GM21576 (cell line): ENCODE data around the gene MED9.
"Not testable (repeated sequence)": the region's sequence is repeated elsewhere in the genome, so short reads cannot be mapped to it uniquely, and the experiment has no call there.

Source experiments
- ATAC-seq: cut with Tn5 transposase; IDR thresholded peaks from one replicate; pipeline ENCODE4 v1.9.1; 2021; ENCODE audit warnings: mild to moderate bottlenecking, moderate library complexity; ENCODE audit not compliant: unreplicated experiment

Gene MED9

DNA sequence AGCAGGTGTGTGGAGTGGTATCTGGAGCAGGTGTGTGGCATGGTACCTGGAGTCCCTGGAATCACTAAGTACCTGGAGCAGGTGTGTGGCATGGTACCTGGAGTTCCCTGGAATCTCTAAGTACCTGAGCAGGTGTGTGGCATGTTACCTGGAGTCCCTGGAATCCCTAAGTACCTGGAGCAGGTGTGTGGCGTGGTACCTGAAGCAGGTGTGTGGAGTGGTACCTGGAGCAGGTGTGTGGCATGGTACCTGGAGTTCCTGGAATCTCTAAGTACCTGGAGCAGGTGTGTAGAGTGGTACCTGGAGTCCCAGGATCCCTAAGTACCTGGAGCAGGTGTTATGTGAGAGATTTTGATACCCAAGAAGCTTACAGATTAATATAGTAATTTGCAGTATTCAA is 22.1 kb upstream of the MED9 start:
- ATAC-seq = not testable (repeated sequence)

DNA sequence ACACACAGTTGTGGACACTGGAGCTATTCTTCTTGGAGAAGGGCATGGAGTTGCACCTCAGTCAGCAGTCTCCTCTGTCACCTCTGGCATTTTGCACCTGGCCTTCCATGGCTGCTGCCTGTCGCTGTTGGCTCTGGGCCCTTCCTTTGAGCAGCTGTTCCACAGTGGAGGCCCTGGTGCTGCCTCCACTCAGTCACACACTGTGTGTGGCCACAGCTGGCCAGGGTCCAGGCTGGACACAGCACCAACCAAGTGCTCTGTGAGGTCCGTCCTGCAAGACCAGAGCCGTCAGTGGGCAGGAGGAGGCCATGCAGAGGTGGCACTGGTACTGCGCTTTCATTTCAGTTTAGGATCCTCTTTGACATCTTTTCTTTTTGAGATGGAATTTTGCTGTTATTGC is 21.6 kb upstream of the MED9 start:
- no peak for ATAC-seq

DNA sequence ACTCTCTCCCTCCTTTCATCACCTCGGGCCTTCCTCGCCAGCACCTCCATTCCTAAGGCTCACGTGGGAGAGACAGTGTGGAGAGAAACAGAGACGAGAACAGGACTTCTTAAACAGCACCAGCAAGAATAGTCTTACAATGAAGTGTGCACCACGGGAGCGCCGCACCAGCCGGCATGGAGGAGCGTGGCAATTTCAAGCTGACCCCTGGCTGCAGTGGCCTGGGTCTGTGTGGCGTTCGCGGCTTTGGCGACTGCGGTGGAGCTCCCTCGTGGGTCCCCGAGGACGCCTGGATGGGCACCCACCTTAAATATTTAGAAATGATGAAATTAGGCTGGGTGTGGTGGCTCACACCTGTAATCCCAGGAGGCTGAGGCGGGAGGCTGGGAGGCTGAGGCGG is 20.5 kb upstream of the MED9 start:
- no peak for ATAC-seq

DNA sequence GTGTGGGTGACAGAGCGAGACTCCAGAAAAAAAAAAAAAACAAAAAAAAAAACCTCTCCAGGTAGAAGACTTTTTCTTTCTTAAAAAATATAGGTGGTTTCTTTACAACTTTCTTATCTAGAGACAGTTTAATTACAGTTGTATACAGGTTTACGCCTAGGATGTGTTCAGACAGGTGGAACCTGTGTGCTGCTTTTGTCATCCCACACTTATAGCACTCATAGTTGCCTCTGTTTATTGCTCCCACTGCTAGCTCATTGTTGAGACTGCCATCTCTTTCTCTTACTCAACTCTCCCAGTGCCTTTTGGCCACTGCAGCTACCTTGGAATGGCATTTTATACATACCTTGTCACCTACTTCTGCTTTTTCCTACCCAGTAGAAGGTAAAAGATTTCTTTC is 19.1 kb upstream of the MED9 start:
- no peak for ATAC-seq

DNA sequence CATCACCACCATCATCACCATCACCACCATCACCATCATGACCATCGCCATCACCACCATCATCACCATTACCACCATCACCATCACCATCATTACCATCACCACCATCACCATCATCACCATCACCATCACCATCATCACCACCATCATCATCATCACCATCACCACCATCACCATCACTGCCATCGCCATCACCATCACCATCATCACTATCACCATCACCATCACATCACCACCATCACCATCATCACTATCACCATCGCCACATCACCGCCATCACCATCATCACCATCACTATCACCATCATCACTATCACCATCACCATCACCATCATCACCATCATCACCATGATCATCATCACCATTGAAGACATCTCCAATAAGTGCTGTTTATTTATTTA is 16.8 kb upstream of the MED9 start:
- ATAC-seq = no peak

DNA sequence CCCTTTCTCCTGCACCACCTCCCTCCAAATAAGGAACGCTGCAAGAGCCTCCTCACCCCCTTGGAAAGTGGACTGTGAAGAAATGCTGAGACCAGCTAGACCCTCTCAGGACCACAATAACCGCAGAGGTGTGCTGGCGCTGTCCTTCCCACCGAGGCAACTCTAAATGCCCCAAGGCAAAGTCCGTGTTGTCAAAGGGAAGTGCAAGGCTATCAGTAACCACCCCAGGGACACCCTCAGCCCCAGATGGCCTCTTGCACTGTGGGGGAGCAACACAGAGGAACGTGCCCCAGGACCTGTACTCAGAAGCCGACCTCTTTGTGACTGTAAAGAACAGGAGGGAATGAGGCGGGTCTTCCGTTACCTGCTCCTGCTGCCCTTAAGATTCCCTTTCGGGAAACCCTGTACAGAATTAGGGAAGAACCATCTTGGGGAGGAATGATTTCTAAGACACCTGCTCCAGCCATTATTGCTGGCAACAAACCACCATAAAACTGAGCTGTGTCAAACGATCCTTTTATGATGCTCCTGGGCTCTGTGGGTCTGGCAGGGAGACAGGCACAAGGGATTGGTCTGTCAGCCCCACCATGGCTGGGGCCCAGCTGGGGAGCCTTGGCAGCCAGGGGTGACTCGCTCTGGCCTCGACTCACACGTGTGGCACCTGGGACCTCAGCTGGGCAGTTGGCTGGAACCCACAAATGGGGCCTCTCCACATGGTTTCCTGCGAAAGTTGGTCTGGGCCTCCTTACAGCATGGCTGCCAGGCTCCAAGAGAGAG is 14.6 kb upstream of the MED9 start:
- no peak for ATAC-seq

DNA sequence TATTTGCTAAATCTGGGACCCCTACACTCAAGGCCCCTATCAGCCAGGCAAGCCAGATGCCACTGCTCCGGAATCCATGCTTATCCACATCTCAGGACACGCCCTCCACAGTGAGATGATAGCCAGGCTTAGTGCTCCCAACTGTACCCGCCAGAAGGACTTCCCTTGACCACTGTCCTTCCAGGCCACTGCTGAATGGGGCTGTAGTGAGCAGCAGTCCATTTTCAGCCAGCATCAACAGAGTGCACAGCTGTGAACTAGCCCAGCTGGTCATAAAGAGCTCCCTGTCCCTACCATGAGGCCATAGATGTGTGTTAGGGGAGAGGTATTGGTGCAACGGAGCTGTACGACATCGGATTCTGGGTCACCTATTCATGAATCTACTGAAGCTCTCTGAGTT is 13.0 kb upstream of the MED9 start:
- ATAC-seq = no peak

DNA sequence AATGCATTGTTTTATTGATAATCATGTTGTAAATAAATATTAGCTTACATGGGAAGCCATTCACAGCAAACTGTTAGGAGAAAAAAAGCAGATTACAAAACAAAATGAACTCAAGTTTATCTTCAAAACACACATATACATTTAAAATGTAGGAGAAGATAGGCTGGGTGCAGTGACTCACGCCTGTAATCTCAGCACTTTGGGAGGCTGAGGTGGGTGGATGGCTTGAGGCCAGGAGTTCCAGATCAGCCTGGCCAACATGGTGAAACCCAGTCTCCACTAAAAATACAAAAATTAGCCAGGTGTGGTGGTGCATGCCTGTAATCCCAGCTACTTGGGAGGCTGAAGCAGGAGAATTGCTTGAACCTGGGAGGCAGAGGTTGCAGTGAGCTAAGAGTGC is 10.9 kb upstream of the MED9 start:
- ATAC-seq = not testable (repeated sequence)

DNA sequence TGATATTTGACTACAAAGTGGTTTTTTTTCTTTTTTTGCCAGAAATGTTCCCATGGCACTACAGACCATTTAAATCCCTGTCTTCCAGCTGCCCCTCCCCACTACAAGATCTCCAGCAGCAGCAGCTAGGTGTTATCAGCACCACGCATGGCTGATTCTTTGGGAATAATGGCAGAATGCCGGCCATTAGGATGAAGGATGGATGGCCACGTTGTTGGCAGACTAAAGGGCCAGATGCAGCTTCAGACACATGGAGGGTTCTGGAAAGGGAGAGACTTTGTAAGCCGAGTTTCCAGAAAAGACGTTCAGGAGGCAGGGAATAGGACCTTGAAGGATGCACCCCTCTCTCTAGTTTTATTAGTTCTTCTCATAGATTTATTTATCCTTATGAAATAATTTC is 10.3 kb upstream of the MED9 start:
- no peak for ATAC-seq

DNA sequence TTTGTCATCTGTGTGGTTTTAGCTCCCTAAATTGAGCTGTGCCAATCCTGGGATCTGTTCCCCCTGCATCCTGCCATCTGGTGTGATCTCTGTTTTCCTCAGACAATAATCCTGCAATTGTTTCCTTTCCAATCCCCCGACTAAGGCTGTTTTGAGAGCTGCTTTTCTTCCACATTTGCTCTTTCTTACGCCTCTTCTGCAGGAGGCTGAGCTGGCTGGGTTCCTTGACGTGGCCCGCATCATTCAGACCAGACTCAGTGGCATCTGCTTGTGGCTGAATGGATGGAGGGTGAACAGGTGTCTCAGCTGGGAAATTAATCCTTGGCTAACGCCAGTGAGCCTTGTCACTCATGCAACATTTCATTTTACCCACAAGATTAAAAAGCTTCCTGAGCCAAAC is 9.8 kb upstream of the MED9 start:
- ATAC-seq = no peak

DNA sequence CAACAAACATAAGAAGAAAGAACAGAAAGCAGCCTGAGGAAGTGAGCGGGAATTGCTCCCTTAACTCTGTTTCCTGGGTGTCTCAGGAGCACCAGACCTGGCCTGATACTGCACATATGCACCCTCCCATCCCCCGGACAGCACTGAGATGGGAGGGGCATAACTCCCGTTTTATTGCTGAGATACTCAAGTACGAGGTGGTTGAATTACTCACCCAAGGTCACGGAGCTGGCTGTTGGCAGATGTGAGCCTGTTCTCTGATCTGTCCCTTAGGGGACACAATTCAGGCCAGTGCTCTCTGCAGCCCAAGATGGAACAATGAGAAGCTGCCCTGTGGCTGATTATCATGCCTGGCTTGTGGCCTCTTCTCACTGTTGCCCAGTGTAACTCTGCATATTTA is 9.1 kb upstream of the MED9 start:
- ATAC-seq = no peak

DNA sequence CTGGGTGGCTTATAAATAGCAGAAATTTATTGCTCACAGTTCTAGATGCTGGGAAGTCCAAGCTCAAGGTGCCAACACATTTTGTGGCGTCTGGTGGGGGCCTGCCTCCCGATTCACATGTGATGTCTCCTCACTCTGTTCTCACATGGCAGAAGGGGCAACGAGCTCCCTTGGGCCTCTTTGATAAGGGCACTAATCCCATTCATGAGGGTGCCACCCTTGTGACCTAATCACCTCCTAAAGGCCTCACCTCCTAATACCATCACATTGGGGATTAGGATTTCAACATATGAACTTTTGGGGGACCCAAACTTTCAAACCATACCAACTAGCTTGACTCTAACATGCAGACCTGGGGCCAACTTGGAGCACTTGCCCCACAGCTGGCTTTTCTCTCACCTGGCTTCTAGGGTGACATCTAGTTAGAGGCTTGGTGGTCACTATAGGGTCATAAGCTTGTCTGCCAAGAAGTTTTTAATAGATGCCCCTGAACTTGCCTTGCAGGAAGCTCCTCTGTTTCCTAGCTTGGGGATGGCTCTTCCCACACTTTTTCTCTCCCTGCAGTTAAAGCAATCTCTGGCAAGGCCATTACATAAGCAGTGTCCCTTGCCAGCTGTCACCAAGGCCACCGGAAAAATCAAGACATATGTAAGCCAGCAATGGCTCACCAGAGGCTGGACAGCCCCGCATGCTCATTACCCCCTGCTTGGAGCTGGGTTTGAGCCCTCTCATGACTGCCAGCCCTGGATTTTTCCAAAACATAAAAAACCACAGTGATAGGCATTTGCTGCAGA is 8.4 kb upstream of the MED9 start:
- ATAC-seq = no peak

DNA sequence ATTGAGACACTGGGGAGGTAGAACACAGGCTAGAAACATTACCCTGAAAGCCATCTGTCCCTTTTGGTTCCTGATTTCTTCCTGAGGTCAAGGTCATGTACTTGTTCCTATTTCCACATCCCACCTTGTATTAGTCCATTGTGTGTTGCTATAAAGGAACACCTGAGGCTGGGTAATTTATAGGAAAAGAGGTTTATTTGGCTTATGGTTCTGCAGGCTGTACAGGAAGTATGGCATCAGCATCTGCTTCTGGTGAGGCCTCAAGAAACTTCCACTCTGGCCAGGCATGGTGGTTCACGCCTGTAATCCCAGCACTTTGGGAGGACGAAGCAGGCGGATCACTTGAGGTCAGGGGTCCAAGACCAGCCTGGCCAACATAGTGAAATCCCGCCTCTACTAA is 7.4 kb upstream of the MED9 start:
- no peak for ATAC-seq

DNA sequence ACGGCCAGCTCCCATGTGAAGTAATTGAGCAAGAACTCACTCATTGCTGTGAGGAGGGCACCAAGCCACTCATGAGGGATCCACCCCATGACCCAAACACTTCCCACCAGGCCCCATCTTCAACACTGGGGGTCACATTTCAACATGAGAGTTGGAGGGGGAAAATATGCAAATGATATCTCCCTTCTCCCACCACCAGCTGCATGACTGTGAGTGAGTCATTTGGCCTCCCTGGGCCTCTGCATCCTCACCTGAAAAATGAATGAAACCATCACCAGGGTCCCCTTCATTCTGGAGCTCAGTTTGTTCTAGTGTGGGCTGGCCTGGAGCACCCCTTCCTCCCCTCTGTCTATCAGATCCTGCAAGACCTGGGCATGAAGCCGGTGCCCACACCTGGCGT is 6.8 kb upstream of the MED9 start:
- ATAC-seq = no peak

DNA sequence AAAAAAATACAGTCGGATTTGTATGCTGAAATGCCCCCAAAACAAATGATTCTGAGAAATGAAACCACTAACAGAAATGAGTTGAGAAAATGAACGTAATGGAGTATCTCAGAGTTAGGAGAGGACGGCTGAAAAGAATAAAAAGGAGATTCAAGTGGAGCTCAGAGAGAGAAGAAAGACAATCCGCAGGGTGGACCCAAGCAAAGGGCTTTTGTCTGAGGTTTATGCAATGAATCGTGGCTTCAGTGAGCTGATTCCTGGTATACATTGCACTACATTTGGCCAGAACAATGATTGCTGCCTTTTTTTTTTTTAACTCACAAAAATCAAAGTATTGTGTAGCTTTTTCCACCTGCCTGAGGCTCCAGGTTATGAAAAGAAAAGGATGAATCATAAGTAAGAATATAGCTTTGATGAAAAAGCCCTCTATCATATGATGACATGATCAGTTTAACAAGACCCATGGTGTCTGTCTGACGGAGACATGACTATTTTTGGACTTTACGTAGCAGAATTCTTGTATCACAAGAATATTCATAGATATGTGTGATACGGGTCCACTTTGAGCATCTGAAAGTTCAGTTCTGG is 4.4 kb upstream of the MED9 start:
- ATAC-seq = no peak

DNA sequence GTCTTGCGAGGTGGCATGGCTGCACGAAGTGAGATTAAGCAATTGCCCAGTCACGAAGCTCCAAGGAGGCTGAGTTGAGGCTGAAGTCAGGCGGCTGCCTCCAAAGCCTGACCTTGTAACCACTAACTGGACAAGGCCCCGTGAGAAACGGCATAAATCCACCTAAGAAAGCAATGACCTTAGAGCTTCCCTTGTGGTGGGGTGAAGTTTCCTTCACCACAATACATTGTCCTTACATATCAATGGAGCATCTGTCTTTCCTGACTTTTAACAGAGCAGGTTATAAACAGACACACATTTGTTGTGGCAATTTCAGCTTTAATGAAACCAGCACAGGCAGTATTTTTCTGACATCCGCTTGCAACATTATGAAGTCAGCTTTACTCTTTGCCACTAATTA is 2.5 kb upstream of the MED9 start:
- no peak for ATAC-seq

DNA sequence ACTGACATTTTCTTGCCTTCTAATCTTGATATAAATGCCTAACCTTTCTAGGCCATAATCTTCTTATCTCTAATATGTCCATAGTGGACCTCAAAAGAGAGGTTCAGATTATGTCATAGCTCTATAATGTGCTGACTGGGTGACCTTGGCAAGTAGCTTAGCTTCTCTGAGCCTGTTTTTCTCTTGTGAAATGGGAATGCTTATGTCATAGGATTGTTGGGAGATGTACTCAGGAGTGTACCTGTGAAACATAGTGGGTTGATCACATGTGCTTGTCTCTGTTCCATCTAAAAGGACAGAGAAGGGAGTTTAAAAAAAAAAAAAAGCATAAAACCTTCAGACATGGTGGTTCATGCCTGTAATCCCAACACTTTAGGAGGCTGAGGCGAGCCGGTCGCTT is 2.4 kb downstream of the MED9 start:
- ATAC-seq = no peak

DNA sequence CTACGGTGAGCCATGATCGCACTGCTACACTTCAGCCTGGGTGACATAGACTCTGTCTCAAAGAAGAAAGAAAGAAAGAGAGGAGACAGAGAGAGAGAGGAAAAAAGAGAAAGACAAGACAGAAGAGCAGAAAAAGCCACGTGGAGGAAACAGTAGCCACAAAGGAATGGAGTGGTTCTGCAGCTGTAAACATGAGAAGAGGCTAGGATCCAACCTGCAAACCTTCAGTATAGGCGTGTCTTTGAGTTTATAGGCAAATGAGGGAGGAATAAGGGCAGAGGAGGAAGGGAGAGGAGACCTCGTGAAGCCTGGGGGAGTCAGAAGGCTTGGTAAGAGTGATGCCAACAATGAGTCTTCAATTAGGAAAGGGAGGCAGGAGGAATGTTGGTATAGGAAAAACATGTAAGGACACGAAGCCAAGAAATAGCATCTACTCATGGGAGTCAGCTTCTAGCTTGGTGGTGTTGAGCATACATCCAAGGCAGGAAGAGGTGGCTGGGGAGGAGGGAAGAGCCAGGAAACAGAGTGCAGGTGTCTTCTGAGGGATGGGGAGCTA is 3.9 kb downstream of the MED9 start:
- ATAC-seq = no peak

DNA sequence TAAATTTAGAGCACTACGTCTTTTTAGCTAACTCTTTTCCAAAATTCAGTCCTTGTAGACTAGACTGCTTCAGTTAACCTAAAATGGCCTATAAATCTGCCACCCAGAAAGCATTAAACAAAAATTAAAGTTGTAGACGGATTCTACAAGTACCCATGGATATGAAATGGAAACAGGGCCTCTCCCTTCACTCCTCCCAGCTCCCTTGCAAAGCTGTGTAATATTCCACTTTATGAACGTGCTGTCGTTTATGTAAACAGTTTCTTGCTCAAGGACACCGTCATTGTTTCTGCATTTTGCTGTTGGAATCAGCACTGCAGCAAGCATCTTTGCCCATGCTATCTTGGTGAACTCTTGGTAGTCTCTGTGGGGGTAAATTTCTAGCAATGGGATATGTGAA is 5.1 kb downstream of the MED9 start:
- ATAC-seq = no peak

DNA sequence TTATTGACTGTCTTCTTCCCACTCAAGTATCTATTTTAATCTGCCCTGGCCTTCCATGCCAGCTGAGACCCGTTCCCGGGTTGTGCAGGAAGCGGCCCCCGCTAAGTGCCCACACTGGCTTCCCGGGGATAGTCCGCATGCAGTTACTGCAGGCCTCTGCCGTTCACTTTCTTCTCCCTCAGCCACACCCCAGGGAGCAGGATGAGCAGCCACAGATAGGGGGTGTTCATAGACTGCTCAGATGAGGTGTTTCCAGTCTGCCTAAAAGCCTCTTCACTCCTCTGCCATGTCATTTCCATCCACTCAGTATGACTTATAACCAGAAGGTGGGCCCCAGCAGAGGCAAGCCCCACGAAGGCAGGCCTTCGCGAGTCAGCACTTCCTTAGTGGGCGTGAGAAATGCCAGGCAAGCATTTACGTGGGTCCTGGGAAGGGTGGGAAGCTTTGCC is 7.7 kb downstream of the MED9 start:
- ATAC-seq = no peak

DNA sequence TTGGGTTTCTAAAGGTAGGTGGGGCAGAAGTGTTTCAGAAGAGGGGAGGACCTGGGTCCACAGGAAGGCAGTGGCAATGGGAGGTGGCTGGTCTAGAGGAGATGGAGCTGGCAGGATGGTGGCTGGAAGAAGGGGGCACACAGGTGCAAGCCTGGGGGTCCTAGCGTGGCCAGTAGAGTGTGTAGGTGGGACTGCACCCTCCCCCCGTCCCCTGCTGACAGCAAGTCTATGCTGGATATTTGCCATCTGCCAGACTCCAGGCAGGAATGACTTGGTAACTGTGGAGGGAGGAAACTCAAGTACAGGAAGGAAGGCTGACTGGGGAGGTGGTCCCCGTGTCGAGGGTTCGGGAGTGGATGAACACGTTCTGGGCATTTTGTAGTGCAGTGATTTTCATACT is 8.6 kb downstream of the MED9 start:
- no peak for ATAC-seq

DNA sequence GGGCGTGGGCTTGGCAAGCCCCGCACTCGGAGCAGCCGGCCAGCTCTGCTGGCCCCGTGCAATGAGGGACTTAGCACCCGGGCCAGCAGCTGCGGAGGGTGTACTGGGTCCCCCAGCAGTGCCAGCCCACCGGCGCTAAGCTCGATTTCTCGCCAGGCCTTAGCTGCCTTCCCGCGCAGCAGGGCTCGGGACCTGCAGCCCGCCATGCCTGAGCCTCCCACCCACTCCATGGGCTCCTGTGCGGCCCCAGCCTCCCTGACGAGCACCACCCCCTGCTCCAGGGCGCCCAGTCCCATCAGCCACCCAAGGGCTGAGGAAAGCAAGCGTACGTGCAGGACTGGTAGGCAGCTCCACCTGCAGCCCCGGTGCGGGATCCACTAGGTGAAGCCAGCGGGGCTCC is 9.6 kb downstream of the MED9 start:
- not testable (repeated sequence) for ATAC-seq
